Stimulated activated CD8-positive, alpha-beta memory T cell treated with anti-CD3 and anti-CD28 coated beads, Interleukin-12 subunit alpha, Interleukin-12 subunit beta, amount 100 ng/mL, for 24 hours (primary cell): Measurements from ENCODE around the gene PGA5.
"Not testable (repeated sequence)": the region's sequence is repeated elsewhere in the genome, so short reads cannot be mapped to it uniquely, and the experiment has no call there.

Source experiments
- DNase-seq: peaks from one replicate; pipeline ENCODE4 v3.0.0-alpha.2; 2020; ENCODE audit errors: extremely low read depth

PGA5 gene

GRCh38 chr11:61226457-61227137, 14.4 kb upstream of the PGA5 start:
- not testable (repeated sequence) for DNase-seq

DNA sequence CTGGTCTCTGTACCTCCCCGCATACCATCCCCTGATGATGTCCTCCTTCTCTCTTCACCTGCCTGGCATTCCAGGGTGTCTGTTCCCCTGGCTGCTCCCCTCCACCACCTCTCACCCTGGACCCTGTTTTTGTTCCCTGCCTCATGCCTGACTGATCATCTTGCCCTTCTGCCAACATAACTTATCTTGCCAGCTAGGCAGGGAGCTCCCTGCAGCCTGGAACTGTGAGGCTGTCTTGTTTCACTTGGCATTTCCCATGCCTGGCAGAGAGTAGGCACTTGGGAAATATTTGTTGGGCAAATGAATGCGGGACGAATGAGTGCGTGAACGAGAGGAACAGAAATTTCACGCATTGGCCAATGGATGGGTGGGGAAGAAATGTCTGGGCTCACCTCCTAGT, 11.5 kb upstream of the PGA5 start:
- DNase-seq, result not testable (repeated sequence)

DNA sequence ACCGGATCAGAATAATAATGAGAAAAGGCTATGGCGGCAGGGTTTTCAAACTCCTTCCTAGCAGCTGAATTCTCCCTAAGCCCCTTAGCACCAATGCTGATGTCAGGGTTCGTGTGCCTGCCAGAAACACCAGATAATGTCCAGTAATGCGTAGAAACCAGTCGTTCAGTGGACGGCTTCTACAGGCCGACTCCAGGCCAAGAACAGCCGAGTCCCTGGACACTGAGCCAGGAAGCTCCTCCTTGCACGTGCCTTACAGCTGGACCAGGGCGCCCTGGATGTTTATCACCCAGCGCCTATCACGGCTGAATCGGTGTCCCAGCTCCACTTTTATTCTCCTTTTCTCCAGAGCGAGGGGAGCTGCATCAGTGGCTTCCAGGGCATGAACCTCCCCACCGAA, 9.9 kb upstream of the PGA5 start:
- not testable (repeated sequence) for DNase-seq

DNA sequence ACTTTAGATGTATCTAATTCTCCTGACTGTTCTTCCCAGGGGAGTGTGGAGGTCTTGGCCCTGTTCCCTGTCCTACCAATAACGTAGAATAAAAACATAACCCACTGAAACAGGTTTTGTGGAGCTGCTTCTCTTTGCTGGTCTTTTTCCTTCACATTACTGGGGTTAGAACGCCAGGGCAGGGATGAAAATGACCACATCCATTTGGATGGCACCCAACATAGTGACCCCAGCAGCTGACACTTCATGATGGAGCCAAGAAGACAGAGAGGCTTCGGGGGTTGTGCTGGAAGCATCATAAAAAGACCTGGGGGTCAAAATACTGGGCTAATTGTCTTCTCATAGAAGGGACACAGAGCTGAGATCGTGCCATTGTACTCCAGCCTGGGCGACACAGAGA, 9.4 kb upstream of the PGA5 start:
- not testable (repeated sequence) for DNase-seq

GRCh38 chr11:61232548-61233145, 8.3 kb upstream of the PGA5 start:
- not testable (repeated sequence) for DNase-seq

- not testable (repeated sequence) for DNase-seq
These were observed 3.8 kb upstream of the PGA5 start for GRCh38 chr11:61237130-61237529.

DNA sequence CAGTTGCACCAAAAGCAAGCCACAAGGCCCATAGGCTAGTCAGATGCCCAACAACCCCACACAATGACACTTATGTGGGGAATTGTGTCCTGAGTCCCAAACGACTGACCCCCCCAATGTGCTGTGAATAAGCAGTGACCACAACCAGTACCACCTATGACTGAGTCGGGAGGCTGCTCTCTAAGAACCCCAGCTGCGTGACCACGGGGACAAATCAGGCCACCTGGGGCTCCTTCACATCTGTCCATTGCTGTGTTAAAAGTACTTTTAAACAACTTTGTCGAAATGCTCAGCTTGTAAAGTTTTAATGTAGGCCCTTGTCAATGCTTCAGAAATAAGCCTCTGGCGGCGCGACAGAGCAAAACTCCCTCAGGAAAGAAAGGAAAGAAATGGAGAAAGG, 687 bp upstream of the PGA5 start:
- DNase-seq, result not testable (repeated sequence)

DNA sequence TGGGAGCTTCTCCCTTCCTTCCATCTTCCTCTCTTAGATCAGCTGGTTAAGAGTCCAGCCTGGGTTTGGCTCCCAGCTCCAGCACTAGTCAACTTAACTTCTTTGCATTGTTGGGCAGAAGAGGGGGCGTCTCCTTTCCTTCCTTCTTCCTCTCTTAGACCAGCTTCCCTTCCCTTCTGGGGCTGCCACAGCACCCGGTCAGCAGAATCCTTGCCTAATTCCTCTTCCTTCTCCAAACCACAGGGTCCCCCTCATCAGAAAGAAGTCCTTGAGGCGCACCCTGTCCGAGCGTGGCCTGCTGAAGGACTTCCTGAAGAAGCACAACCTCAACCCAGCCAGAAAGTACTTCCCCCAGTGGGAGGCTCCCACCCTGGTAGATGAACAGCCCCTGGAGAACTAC, 551 bp downstream of the PGA5 start:
- not testable (repeated sequence) for DNase-seq

- not testable (repeated sequence) for DNase-seq
These were observed 4.4 kb downstream of the PGA5 start for GRCh38 chr11:61245284-61245964.

DNA sequence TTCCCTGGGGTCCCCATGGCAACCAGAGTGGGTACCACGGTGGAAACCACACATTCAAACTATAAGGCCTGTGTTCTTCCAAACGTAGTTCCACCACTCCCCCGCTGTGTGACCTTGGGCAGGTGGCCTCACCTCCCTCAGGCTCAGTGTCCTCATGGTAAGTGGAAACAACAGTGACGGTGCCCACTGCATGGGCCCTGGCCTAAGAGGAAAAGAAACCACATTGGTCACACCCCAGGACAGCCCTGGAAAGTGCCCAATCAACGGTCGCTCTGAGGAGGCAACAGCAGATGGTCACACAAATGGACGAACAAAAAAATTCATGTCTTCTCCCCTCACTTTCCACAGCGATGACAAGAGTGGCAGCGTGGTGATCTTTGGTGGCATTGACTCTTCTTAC, 7.1 kb downstream of the PGA5 start:
- not testable (repeated sequence) for DNase-seq

DNA sequence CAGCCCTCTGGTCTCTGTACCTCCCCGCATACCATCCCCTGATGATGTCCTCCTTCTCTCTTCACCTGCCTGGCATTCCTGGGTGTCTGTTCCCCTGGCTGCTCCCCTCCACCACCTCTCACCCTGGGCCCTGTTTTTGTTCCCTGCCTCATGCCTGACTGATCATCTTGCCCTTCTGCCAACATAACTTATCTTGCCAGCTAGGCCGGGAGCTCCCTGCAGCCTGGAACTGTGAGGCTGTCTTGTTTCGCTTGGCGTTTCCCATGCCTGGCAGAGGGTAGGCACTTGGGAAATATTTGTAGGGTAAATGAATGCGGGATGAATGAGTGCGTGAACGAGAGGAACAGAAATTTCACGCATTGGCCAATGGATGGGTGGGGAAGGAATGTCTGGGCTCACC, 8.2 kb downstream of the PGA5 start:
- DNase-seq, result not testable (repeated sequence)

DNA sequence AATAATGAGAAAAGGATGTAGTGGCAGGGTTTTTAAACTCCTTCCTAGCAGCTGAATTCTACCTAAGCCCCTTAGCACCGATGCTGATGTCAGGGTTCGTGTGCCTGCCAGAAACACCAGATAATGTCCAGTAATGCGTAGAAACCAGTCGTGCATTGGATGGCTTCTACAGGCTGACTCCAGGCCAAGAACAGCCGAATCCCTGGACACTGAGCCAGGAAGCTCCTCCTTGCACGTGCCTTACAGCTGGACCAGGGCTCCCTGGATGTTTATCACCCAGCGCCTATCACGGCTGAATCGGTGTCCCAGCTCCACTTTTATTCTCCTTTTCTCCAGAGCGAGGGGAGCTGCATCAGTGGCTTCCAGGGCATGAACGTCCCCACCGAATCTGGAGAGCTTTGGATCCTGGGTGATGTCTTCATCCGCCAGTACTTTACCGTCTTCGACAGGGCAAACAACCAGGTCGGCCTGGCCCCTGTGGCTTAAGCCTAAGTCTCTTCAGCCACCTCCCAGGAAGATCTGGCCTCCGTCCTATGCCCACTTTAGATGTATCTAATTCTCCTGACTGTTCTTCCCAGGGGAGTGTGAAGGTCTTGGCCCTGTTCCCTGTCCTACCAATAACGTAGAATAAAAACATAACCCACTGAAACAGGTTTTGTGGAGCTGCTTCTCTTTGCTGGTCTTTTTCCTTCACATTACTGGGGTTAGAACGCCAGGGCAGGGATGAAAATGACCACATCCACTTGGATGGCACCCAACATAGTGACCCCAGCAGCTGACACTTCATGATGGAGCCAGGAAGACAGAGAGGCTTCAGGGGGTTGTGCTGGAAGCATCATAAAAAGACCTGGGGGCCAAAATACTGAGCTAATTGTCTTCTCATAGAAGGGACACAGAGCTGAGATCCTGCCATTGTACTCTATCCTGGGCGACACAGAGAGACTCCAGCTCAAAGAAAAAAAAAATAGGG, 10.1 kb downstream of the PGA5 start:
- DNase-seq, result not testable (repeated sequence)

GRCh38 chr11:61252332-61252731, 11.4 kb downstream of the PGA5 start:
- not testable (repeated sequence) for DNase-seq

DNA sequence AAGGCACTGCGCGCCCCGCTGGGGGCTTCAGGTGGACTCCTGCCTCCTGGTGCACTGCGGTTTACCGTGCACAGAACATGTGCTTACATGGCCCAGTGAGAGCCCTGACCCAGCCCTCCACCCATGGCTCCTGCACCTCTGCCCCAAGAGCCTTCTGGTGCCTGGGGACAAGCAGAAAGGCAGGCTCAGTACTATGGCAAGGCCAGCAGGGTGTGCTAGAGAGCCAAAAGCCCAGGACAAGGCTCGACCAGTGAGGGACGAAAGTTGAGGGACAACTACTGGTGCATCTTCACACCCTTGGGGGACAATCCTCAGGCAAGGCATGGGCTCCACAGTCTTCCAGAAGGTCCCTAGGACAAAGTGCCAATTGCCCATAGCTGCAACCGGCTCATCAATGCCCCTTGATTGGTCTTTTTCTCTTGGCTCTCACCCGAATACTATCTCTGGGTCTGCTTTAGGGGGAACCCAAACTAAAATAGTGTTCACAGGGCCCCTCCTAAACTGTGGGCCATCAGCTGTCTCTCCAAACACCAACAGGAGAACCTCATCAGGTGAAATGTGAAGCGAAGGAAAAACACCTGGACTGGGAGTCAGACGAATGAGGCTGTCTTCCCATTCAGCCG, 13.5 kb downstream of the PGA5 start:
- DNase-seq, result no peak

- DNase-seq, result no peak
These were observed 15.9 kb downstream of the PGA5 start for GRCh38 chr11:61256710-61257482.

DNA sequence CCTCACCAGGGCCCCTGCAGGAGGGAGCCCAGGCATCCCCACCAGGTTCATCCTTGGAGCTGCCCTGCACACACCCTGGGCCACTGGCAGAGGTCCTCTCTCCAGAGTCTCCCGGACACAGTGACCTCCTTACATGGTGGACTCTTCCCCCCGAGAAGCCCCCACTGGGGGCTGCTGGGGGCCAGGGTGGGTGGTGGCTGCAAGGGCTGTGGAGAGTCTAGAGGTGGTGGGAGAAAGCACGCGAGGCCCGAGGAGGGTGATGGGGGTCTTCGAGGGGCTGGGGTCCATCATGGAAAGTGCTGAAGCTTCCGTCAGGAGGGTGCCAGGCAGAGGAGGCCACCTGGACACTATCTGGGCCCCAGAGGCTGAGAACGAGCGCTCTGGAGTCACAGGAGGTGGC, 17.6 kb downstream of the PGA5 start:
- no peak for DNase-seq

DNA sequence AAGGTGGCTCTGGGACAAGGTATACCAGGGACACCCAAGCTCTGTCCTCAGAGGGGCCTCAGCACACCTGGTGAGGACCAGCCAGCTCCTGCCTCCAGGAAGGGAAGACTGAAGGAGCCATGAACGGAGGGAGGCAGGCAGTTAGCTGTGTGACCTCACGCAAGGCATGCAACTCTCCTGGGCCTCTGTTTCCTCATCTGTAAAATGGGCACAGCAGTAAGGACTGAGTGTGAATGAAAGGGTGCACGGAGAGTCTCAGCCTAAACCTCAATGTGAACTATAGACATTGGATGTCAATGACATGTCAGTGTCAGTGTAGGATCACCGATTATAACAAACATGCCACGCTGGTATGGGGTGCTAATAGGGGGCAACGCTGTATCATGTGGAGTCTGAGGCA, 18.4 kb downstream of the PGA5 start:
- DNase-seq, result no peak

GRCh38 chr11:61264371-61264770, 23.4 kb downstream of the PGA5 start:
- DNase-seq, result no peak

- no peak for DNase-seq
These were observed 23.8 kb downstream of the PGA5 start for GRCh38 chr11:61264795-61265194.

DNA sequence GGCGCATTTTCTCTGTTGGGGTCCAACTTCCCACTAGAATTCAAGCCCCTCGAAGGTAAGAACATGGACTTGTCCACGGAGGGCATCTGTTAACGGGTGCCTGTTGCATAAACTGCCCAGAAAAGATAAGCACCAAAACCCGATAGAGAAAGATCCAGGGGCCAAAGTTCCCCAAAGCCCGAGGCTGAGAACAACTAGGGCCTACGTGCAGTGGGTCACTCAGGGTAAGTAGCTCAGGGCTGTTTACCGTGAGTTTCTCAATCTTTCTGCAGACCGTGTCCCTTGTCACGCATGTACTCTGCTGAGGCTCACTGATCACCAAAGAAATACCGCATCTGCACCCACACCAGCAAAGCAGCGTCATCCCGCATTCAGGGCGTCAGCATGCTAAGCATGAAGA, 24.4 kb downstream of the PGA5 start:
- DNase-seq, result no peak

GRCh38 chr11:61266602-61267001, 25.6 kb downstream of the PGA5 start:
- DNase-seq, result no peak
